Loucy (cell line): ENCODE measurements around the gene NLRP11.

Experiments used
- H2AFZ ChIP-seq: fragments of 200-600 bp; sonication (generic); 2 replicates; pipeline ENCODE4 v1.6.0; 2016; ENCODE audit warnings: antibody characterized with exemption, mild to moderate bottlenecking, low read length, moderate library complexity
- H3F3A ChIP-seq: fragments of 200-600 bp; 2 replicates; pipeline ENCODE4 v1.6.0; 2016; ENCODE audit warnings: antibody characterized with exemption, low read depth, mild to moderate bottlenecking
- H3K27me3 ChIP-seq: fragments of 200-600 bp; sonication (generic); 2 replicates; pipeline ENCODE4 v1.6.1; 2014; ENCODE audit warnings: low read length, mild to moderate bottlenecking; ENCODE audit not compliant: insufficient read depth, poor library complexity, severe bottlenecking
- H3K36me3 ChIP-seq: fragments of 200-600 bp; sonication (generic); 2 replicates; pipeline ENCODE4 v1.6.1; 2016; ENCODE audit warnings: low read length; ENCODE audit not compliant: insufficient read depth
- H3K4me1 ChIP-seq: fragments of 200-600 bp; sonication (generic); 2 replicates; pipeline ENCODE4 v1.5.1; 2014; ENCODE audit warnings: low read length, mild to moderate bottlenecking; ENCODE audit not compliant: insufficient read depth, poor library complexity, severe bottlenecking
- H3K4me2 ChIP-seq: fragments of 200-600 bp; sonication (generic); 2 replicates; pipeline ENCODE4 v1.6.0; 2014; ENCODE audit warnings: antibody characterized with exemption, low read length, low read depth, mild to moderate bottlenecking; ENCODE audit not compliant: poor library complexity, severe bottlenecking
- H3K4me3 ChIP-seq: fragments of 200-600 bp; sonication (generic); 2 replicates; pipeline ENCODE4 v1.5.1; 2014; ENCODE audit warnings: low read length, mild to moderate bottlenecking, mixed read lengths; ENCODE audit not compliant: poor library complexity, severe bottlenecking
- H3K79me2 ChIP-seq: fragments of 200-600 bp; sonication (generic); 2 replicates; pipeline ENCODE4 v1.6.1; 2014; ENCODE audit warnings: low read length; ENCODE audit not compliant: insufficient read depth
- H3K9ac ChIP-seq: fragments of 200-600 bp; sonication (generic); 2 replicates; pipeline ENCODE4 v1.6.0; 2014; ENCODE audit warnings: mild to moderate bottlenecking, low read depth, low read length, moderate library complexity; ENCODE audit not compliant: poor library complexity, severe bottlenecking
- H3K9me2 ChIP-seq: fragments of 200-600 bp; sonication (generic); replicated peaks from 2 replicates; pipeline ENCODE4 v1.6.1; 2016; ENCODE audit warnings: low read depth, low read length, mixed read lengths
- H3K9me3 ChIP-seq: fragments of 200-600 bp; sonication (generic); 2 replicates; pipeline ENCODE4 v1.6.1; 2014; ENCODE audit warnings: mild to moderate bottlenecking, antibody characterized with exemption, low read length, low read depth; ENCODE audit not compliant: insufficient read depth
- H4K20me1 ChIP-seq: fragments of 200-600 bp; sonication (generic); 2 replicates; pipeline ENCODE4 v1.6.0; 2014; ENCODE audit warnings: antibody characterized with exemption, low read length, mild to moderate bottlenecking; ENCODE audit not compliant: insufficient read depth, poor library complexity, severe bottlenecking
- CTCF ChIP-seq: fragments of 200-600 bp; sonication (generic); conservative IDR thresholded peaks from 2 replicates; pipeline ENCODE4 v1.5.1; 2014; ENCODE audit warnings: mild to moderate bottlenecking, antibody characterized with exemption, low read length
- EZH2phosphoT487 ChIP-seq: fragments of 200-600 bp; IDR thresholded peaks from 2 replicates; pipeline ENCODE4 v1.6.1; 2018; ENCODE audit warnings: antibody characterized with exemption, mild to moderate bottlenecking, moderate library complexity, borderline replicate concordance

Gene NLRP11

GRCh38 chr19:55836340-55836739, 4.5 kb upstream of the NLRP11 start, which contains the start of gene NLRP4:
Gene NLRP4, plus strand, starts transcription at chr19:55836540. Its CDS starts 15,541 bp downstream, at chr19:55852081.
- H3K27me3 ChIP-seq, result no peaks in the 10 kb centered on the region
- TF ChIP-seq EZH2phosphoT487 (no peak), CTCF (no peak)
- H4K20me1 ChIP-seq, result no peaks in the 10 kb centered on the region

GRCh38 chr19:55832676-55833075, 877 bp upstream of the NLRP11 start:
- no peak for TF ChIP-seq EZH2phosphoT487
- no peak for TF ChIP-seq CTCF
- Histone ChIP-seq H3K9ac (no peak overlapping the region), H3K4me2 (no peak overlapping the region), H4K20me1 (no peaks in the 10 kb centered on the region), H3K27me3 (no peaks in the 10 kb centered on the region), H3K4me3 (no peak overlapping the region), H3K36me3 (no peaks in the 10 kb centered on the region), H3F3A (no peaks in the 10 kb centered on the region), H2AFZ (no peak overlapping the region), H3K9me2 (no peaks in the 10 kb centered on the region), H3K9me3 (no peaks in the 10 kb centered on the region), H3K79me2 (no peaks in the 10 kb centered on the region), H3K4me1 (no peaks in the 10 kb centered on the region)

More at GRCh38 chr19:55836340-55836739, 4.5 kb upstream of the NLRP11 start, which contains the start of gene NLRP4:
- Histone ChIP-seq H3K4me1 (no peaks in the 10 kb centered on the region), H3K4me2 (no peak within 1 kb of the TSS), H3K9me2 (no peaks in the 10 kb centered on the region), H3K79me2 (no peaks in the 10 kb centered on the region), H3K9me3 (no peaks in the 10 kb centered on the region), H3K9ac (no peak within 1 kb of the TSS), H3F3A (no peaks in the 10 kb centered on the region), H2AFZ (no peak within 1 kb of the TSS), H3K4me3 (no peak within 1 kb of the TSS), H3K36me3 (no peaks in the 10 kb centered on the region)

GRCh38 chr19:55830656-55831055, 1.1 kb downstream of the NLRP11 start:
- Histone ChIP-seq H3K4me2 (no peak overlapping the region), H3K9me2 (no peaks in the 10 kb centered on the region), H3F3A (no peaks in the 10 kb centered on the region), H2AFZ (no peak overlapping the region), H3K4me3 (no peak overlapping the region), H3K79me2 (no peaks in the 10 kb centered on the region), H3K27me3 (no peaks in the 10 kb centered on the region), H3K4me1 (no peaks in the 10 kb centered on the region), H3K9me3 (no peaks in the 10 kb centered on the region), H3K36me3 (no peaks in the 10 kb centered on the region), H3K9ac (no peak overlapping the region), H4K20me1 (no peaks in the 10 kb centered on the region)
- TF ChIP-seq CTCF (no peak), EZH2phosphoT487 (no peak)
